Measurements from ENCODE around the gene TRMO.

The TRMO gene

GRCh38 chr9:97938081-97938644 lies 15.9 kb upstream of the TRMO start, which contains the start of gene HEMGN:
HEMGN (minus strand) TSS chr9:97938172; CDS start chr9:97938136, 36 bp downstream.
- Histone ChIP-seq H3K27ac (ENCODE audit: low read depth, low read length, severe bottlenecking) (no peak within 1 kb of the TSS), H3K4me3 (ENCODE audit: extremely low read depth, insufficient read depth, low read length, poor library complexity, severe bottlenecking) (no peak within 1 kb of the TSS), H3K4me1 (ENCODE audit: control insufficient read depth, insufficient read depth, low read length, poor library complexity, severe bottlenecking) (no peaks in the 10 kb centered on the region), H3K9me3 (ENCODE audit: control insufficient read depth, low read length) (no peaks in the 10 kb centered on the region), H3K36me3 (ENCODE audit: control insufficient read depth, insufficient read depth, low read length) (no peaks in the 10 kb centered on the region)
- WGBS, 2 experiments (ENCODE audit: insufficient coverage in 2 of 2): 88% methylated on average over 1 of the region's 3 CpGs; no CpG with 5 or more reads in 1 of the 2 experiments

- no peaks in the 10 kb centered on the region for H3K4me1 ChIP-seq (ENCODE audit: control insufficient read depth, insufficient read depth, low read length, poor library complexity, severe bottlenecking)
- no peaks in the 10 kb centered on the region for H3K36me3 ChIP-seq (ENCODE audit: control insufficient read depth, insufficient read depth, low read length)
- H3K4me3 ChIP-seq (ENCODE audit: extremely low read depth, insufficient read depth, low read length, poor library complexity, severe bottlenecking): no peak overlapping the region
- H3K27ac ChIP-seq (ENCODE audit: low read depth, low read length, severe bottlenecking): no peak overlapping the region
- no peaks in the 10 kb centered on the region for H3K9me3 ChIP-seq (ENCODE audit: control insufficient read depth, low read length)
Observed at GRCh38 chr9:97936998-97937397, 14.7 kb upstream of the TRMO start.

- Histone ChIP-seq H3K9me3 (ENCODE audit: control insufficient read depth, low read length) (no peaks in the 10 kb centered on the region), H3K36me3 (ENCODE audit: control insufficient read depth, insufficient read depth, low read length) (no peaks in the 10 kb centered on the region), H3K4me1 (ENCODE audit: control insufficient read depth, insufficient read depth, low read length, poor library complexity, severe bottlenecking) (no peaks in the 10 kb centered on the region), H3K4me3 (ENCODE audit: extremely low read depth, insufficient read depth, low read length, poor library complexity, severe bottlenecking) (no peak overlapping the region), H3K27ac (ENCODE audit: low read depth, low read length, severe bottlenecking) (no peak overlapping the region)
- 88% methylated on average over 1 of the region's 1 CpG for WGBS, 2 experiments (ENCODE audit: insufficient coverage in 2 of 2)
Observed at GRCh38 chr9:97935276-97935675, 13.0 kb upstream of the TRMO start.

GRCh38 chr9:97934321-97935115 lies 12.2 kb upstream of the TRMO start:
- Histone ChIP-seq H3K36me3 (ENCODE audit: control insufficient read depth, insufficient read depth, low read length) (no peaks in the 10 kb centered on the region), H3K27ac (ENCODE audit: low read depth, low read length, severe bottlenecking) (no peak overlapping the region), H3K4me1 (ENCODE audit: control insufficient read depth, insufficient read depth, low read length, poor library complexity, severe bottlenecking) (no peaks in the 10 kb centered on the region), H3K9me3 (ENCODE audit: control insufficient read depth, low read length) (no peaks in the 10 kb centered on the region), H3K4me3 (ENCODE audit: extremely low read depth, insufficient read depth, low read length, poor library complexity, severe bottlenecking) (no peak overlapping the region)
- 38 to 50% methylated on average over 1 to 4 of the region's 6 CpGs for WGBS, 2 experiments (ENCODE audit: insufficient coverage in 2 of 2)

- H3K27ac ChIP-seq (ENCODE audit: low read depth, low read length, severe bottlenecking): no peak overlapping the region
- no peaks in the 10 kb centered on the region for H3K9me3 ChIP-seq (ENCODE audit: control insufficient read depth, low read length)
- no peaks in the 10 kb centered on the region for H3K36me3 ChIP-seq (ENCODE audit: control insufficient read depth, insufficient read depth, low read length)
- H3K4me1 ChIP-seq (ENCODE audit: control insufficient read depth, insufficient read depth, low read length, poor library complexity, severe bottlenecking): no peaks in the 10 kb centered on the region
- H3K4me3 ChIP-seq (ENCODE audit: extremely low read depth, insufficient read depth, low read length, poor library complexity, severe bottlenecking): no peak overlapping the region
- WGBS, 2 experiments (ENCODE audit: insufficient coverage in 2 of 2): 80% methylated on average over 1 of the region's 4 CpGs; no CpG with 5 or more reads in 1 of the 2 experiments
Observed at GRCh38 chr9:97933297-97933998, 11.1 kb upstream of the TRMO start.

- no peak overlapping the region for H3K27ac ChIP-seq (ENCODE audit: low read depth, low read length, severe bottlenecking)
- H3K4me3 ChIP-seq (ENCODE audit: extremely low read depth, insufficient read depth, low read length, poor library complexity, severe bottlenecking): no peak overlapping the region
- 72 to 83% methylated on average over 1 to 3 of the region's 3 CpGs for WGBS, 2 experiments (ENCODE audit: insufficient coverage in 2 of 2)
- H3K36me3 ChIP-seq (ENCODE audit: control insufficient read depth, insufficient read depth, low read length): no peaks in the 10 kb centered on the region
- H3K9me3 ChIP-seq (ENCODE audit: control insufficient read depth, low read length): no peaks in the 10 kb centered on the region
- no peaks in the 10 kb centered on the region for H3K4me1 ChIP-seq (ENCODE audit: control insufficient read depth, insufficient read depth, low read length, poor library complexity, severe bottlenecking)
Observed at GRCh38 chr9:97930972-97931371, 8.7 kb upstream of the TRMO start.

- no peaks in the 10 kb centered on the region for H3K36me3 ChIP-seq (ENCODE audit: control insufficient read depth, insufficient read depth, low read length)
- H3K9me3 ChIP-seq (ENCODE audit: control insufficient read depth, low read length): no peaks in the 10 kb centered on the region
- no peaks in the 10 kb centered on the region for H3K4me1 ChIP-seq (ENCODE audit: control insufficient read depth, insufficient read depth, low read length, poor library complexity, severe bottlenecking)
- H3K27ac ChIP-seq (ENCODE audit: low read depth, low read length, severe bottlenecking): no peak overlapping the region
- 60 to 80% methylated on average over 2 to 3 of the region's 4 CpGs for WGBS, 2 experiments (ENCODE audit: insufficient coverage in 2 of 2)
- H3K4me3 ChIP-seq (ENCODE audit: extremely low read depth, insufficient read depth, low read length, poor library complexity, severe bottlenecking): no peak overlapping the region
Observed at GRCh38 chr9:97928986-97929604, 6.8 kb upstream of the TRMO start.

GRCh38 chr9:97925497-97926334 lies 3.4 kb upstream of the TRMO start:
- H3K36me3 ChIP-seq (ENCODE audit: control insufficient read depth, insufficient read depth, low read length): no peaks in the 10 kb centered on the region
- WGBS, 2 experiments (ENCODE audit: insufficient coverage in 2 of 2): 88% methylated on average over 3 of the region's 5 CpGs; no CpG with 5 or more reads in 1 of the 2 experiments
- no peaks in the 10 kb centered on the region for H3K9me3 ChIP-seq (ENCODE audit: control insufficient read depth, low read length)
- no peaks in the 10 kb centered on the region for H3K4me1 ChIP-seq (ENCODE audit: control insufficient read depth, insufficient read depth, low read length, poor library complexity, severe bottlenecking)
- H3K27ac ChIP-seq (ENCODE audit: low read depth, low read length, severe bottlenecking): no peak overlapping the region
- H3K4me3 ChIP-seq (ENCODE audit: extremely low read depth, insufficient read depth, low read length, poor library complexity, severe bottlenecking): no peak overlapping the region

GRCh38 chr9:97924386-97924785 lies 2.1 kb upstream of the TRMO start:
- no peaks in the 10 kb centered on the region for H3K36me3 ChIP-seq (ENCODE audit: control insufficient read depth, insufficient read depth, low read length)
- WGBS, 2 experiments (ENCODE audit: insufficient coverage in 2 of 2): 54 to 72% methylated on average over 3 to 4 of the region's 4 CpGs
- no peak overlapping the region for H3K4me3 ChIP-seq (ENCODE audit: extremely low read depth, insufficient read depth, low read length, poor library complexity, severe bottlenecking)
- no peaks in the 10 kb centered on the region for H3K4me1 ChIP-seq (ENCODE audit: control insufficient read depth, insufficient read depth, low read length, poor library complexity, severe bottlenecking)
- H3K9me3 ChIP-seq (ENCODE audit: control insufficient read depth, low read length): no peaks in the 10 kb centered on the region
- no peak overlapping the region for H3K27ac ChIP-seq (ENCODE audit: low read depth, low read length, severe bottlenecking)

GRCh38 chr9:97923529-97924108 lies 1.3 kb upstream of the TRMO start:
- H3K4me1 ChIP-seq (ENCODE audit: control insufficient read depth, insufficient read depth, low read length, poor library complexity, severe bottlenecking): no peaks in the 10 kb centered on the region
- WGBS, 2 experiments (ENCODE audit: insufficient coverage in 2 of 2): 0% methylated on average over 1 of the region's 8 CpGs; no CpG with 5 or more reads in 1 of the 2 experiments
- H3K36me3 ChIP-seq (ENCODE audit: control insufficient read depth, insufficient read depth, low read length): no peaks in the 10 kb centered on the region
- no peak overlapping the region for H3K4me3 ChIP-seq (ENCODE audit: extremely low read depth, insufficient read depth, low read length, poor library complexity, severe bottlenecking)
- no peaks in the 10 kb centered on the region for H3K9me3 ChIP-seq (ENCODE audit: control insufficient read depth, low read length)
- H3K27ac ChIP-seq (ENCODE audit: low read depth, low read length, severe bottlenecking): no peak overlapping the region
